B cell (primary cell): ENCODE data around the gene PBXIP1. TPM values are rescaled to one million over a fixed set of nuclear protein-coding genes. Genes with fewer than 3 reads are reported as not detected.

Experiments
- ATAC-seq: fragments of 200-7000 bp; cut with Tn5 transposase; one replicate; pipeline ENCODE4 v1.10.0; 2021; ENCODE audit warnings: low read depth, mild to moderate bottlenecking, moderate number of reproducible peaks, moderate library complexity
- CTCF ChIA-PET: fragments of 350-600 bp; sonication (Branson Sonifier 250); formaldehyde crosslinking; loops from one replicate; lab custom pipeline; 2021; ENCODE audit warnings: antibody characterized with exemption, inconsistent platforms; lab: Charles Lee
- POLR2A ChIA-PET: fragments of 350-600 bp; sonication (Branson Sonifier 250); formaldehyde crosslinking; loops from one replicate; lab custom pipeline; 2021; ENCODE audit warnings: antibody characterized with exemption; lab: Charles Lee
- DNase-seq: peaks from one replicate; pipeline ENCODE4 v3.0.0; 2013
- H2AFZ ChIP-seq: 2 replicates; pipeline ENCODE4 v1.6.1; 2012; ENCODE audit warnings: mild to moderate bottlenecking, low read depth, low read length; ENCODE audit not compliant: insufficient read depth, poor library complexity, severe bottlenecking
- H3K27ac ChIP-seq, 2 donors: 1 replicate in 1 of 2; 2 replicates in 1 of 2; pipeline ENCODE4 v1.5.1; 2012 to 2013; ENCODE audit warnings: low read length in 2 of 2, mild to moderate bottlenecking in 2 of 2, moderate library complexity in 1 of 2
- H3K27me3 ChIP-seq, 4 experiments: fragments of 200-600 bp in 1 of 4; sonication (generic) in 1 of 4; replicated peaks in 1 of 4; 1 replicate in 2 of 4; 2 replicates in 2 of 4; pipeline versions ENCODE4 v1.6.1 to v1.7.0; 2013 to 2016; ENCODE audit warnings: low read length in 3 of 4, mild to moderate bottlenecking in 2 of 4, mixed read lengths in 1 of 4, moderate library complexity in 1 of 4; ENCODE audit not compliant: insufficient read depth in 4 of 4, control insufficient read depth in 3 of 4; ENCODE audit errors: control extremely low read depth in 1 of 4
- H3K36me3 ChIP-seq, 2 experiments: replicated peaks in 1 of 2; 1 replicate in 1 of 2; 2 replicates in 1 of 2; pipeline versions ENCODE4 v1.6.1 to v1.7.1; 2013; ENCODE audit warnings: low read length in 1 of 2; ENCODE audit not compliant: insufficient read depth in 2 of 2, control insufficient read depth in 1 of 2; ENCODE audit errors: control extremely low read depth in 1 of 2, extremely low read depth in 1 of 2
- H3K4me1 ChIP-seq, 2 donors: fragments of 200-600 bp in 1 of 2; sonication (generic) in 1 of 2; 1 replicate in 1 of 2; 2 replicates in 1 of 2; pipeline versions ENCODE4 v1.5.1 to v1.6.1; 2013 to 2017; ENCODE audit warnings: low read length in 2 of 2; ENCODE audit not compliant: control insufficient read depth in 2 of 2, insufficient read depth in 2 of 2
- H3K4me2 ChIP-seq: replicated peaks from 2 replicates; pipeline ENCODE3; 2012; ENCODE audit warnings: mild to moderate bottlenecking, low read depth, low read length; ENCODE audit not compliant: poor library complexity, severe bottlenecking
- H3K4me3 ChIP-seq, 5 experiments: fragments of 200-600 bp in 1 of 5; sonication (generic) in 1 of 5; 1 replicate in 3 of 5; 2 replicates in 2 of 5; pipeline versions ENCODE4 v1.5.1 to v1.7.0; 2011 to 2016; ENCODE audit warnings: low read length in 4 of 5, mild to moderate bottlenecking in 4 of 5, low read depth in 2 of 5, control low read depth in 1 of 5, moderate library complexity in 1 of 5; ENCODE audit not compliant: insufficient read depth in 1 of 5; ENCODE audit errors: control extremely low read depth in 1 of 5, extremely low read depth in 1 of 5
- H3K79me2 ChIP-seq: fragments of 200-600 bp; sonication (generic); one replicate; pipeline ENCODE4 v1.6.0; 2016; ENCODE audit warnings: low read length; ENCODE audit not compliant: control insufficient read depth, insufficient read depth
- H3K9ac ChIP-seq: fragments of 200-600 bp; sonication (generic); 2 replicates; pipeline ENCODE4 v1.6.1; 2017; ENCODE audit warnings: mild to moderate bottlenecking, low read length, moderate library complexity
- H3K9me3 ChIP-seq, 3 donors: one replicate each; pipeline versions ENCODE4 v1.6.1 to v1.7.1; 2013; ENCODE audit warnings: low read length in 2 of 3; ENCODE audit not compliant: control insufficient read depth in 2 of 3, insufficient read depth in 1 of 3; ENCODE audit errors: control extremely low read depth in 1 of 3
- H4K20me1 ChIP-seq: 2 replicates; pipeline ENCODE4 v1.6.0; 2012; ENCODE audit warnings: mild to moderate bottlenecking, low read length; ENCODE audit not compliant: insufficient read depth, control insufficient read depth, poor library complexity, severe bottlenecking
- H3K27ac Mint-ChIP-seq: one replicate; pipeline ENCODE4 v1.8.0; 2021; ENCODE audit warnings: mixed read lengths
- H3K27me3 Mint-ChIP-seq: one replicate; pipeline ENCODE4 v1.8.0; 2021; ENCODE audit warnings: mixed read lengths
- H3K4me1 Mint-ChIP-seq: one replicate; pipeline ENCODE4 v1.8.0; 2021; ENCODE audit warnings: mixed read lengths
- H3K4me3 Mint-ChIP-seq: one replicate; pipeline ENCODE4 v1.8.0; 2021; ENCODE audit warnings: mixed read lengths
- H3K9me3 Mint-ChIP-seq: one replicate; pipeline ENCODE4 v1.8.0; 2022; ENCODE audit warnings: mixed read lengths; ENCODE audit not compliant: insufficient read depth
- EZH2 ChIP-seq: IDR thresholded peaks from 2 replicates; pipeline ENCODE4 v1.6.1; 2012; ENCODE audit warnings: borderline replicate concordance, low read depth, mild to moderate bottlenecking, moderate library complexity, low read length; ENCODE audit not compliant: insufficient read depth, poor library complexity, severe bottlenecking
- WGBS: methylation state at CpG from one replicate; pipeline ENCODE4 v1.1.5; 2013; ENCODE audit warnings: missing lambda C conversion rate; ENCODE audit not compliant: insufficient coverage; 5-methylcytosine and 5-hydroxymethylcytosine counted together
- intact Hi-C: fragments of 100-400 bp; cut with micrococcal nuclease; formaldehyde crosslinking; loops from one replicate; pipeline ENCODE4 v1.10.0; 2022
- polyA plus RNA-seq: library from polyadenylated mRNA; depleted of rRNA; stranded (reverse); fragments of >200 nt; gene quantifications from 2 replicates; pipeline ENCODE4 v1.2.3, GENCODE V29; 2012
- total RNA-seq, 2 donors: library from RNA; stranded (reverse); fragments of 120-200 nt in 1 of 2; gene quantifications; 1 replicate in 1 of 2; 2 replicates in 1 of 2; pipeline versions ENCODE4 v1.2.3 to v1.2.4, GENCODE V29; 2013 to 2022
- TF ChIP-seq, protein P1 (sequence below): fragments of 200-600 bp; IDR thresholded peaks from one replicate; pipeline ENCODE4 v1.8.0; 2022; ENCODE audit warnings: antibody characterized with exemption, mild to moderate bottlenecking

PBXIP1 gene
- total and polyA plus RNA-seq, 2 donors (not counting 1 experiment from before 2014, with no cell fraction given): 77.6 to 212 TPM

DNA sequence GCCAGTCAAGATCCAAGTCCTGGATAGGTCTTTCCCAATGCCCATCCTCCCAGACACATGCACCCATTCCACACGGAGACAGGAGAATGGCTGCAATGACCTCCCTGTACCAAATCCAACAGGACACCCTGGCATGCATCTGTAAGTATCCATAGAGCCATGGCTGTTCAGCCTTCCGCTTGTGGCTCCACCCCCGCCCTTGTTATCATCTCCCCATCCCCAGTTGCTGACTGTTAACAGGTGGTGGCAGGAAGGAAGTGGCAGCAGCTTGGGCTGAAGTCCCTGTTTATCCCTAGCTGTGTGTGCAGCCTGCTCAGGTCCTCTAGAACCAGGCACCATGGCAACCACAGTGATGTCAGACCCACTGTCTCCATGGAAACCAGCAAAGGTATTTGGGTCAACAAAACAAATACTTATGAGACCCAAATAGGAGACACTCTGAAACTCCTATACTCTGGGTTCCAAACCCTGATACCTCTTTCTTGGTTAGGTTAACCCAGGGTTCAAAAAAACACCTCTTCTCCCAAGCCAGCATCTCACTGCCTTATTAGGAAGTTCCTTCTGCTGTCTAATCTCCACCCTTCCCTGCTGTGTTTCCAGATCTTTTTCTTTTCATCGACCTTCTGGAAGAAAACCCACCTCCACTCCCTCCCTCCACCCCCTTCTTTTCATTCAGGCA is 721 bp downstream of the PBXIP1 start:
- peaks cover 52 to 67% of the 10 kb centered on the region in 2 donors for H3K4me1 ChIP-seq
- Mint-ChIP-seq H3K27me3 (no peaks in the 10 kb centered on the region), H3K4me1 (peaks cover 71% of the 10 kb centered on the region), H3K4me3 (peak overlapping the region; percentile 92), H3K9me3 (no peaks in the 10 kb centered on the region), H3K27ac (peak overlapping the region; percentile 96)
- WGBS: 0% methylated on average over 3 of the region's 4 CpGs
- H3K27ac ChIP-seq: peak overlapping the region; percentile 99
- H3K4me2 ChIP-seq: peak overlapping the region; percentile 85
- intact Hi-C loops: loop anchor here (1.0 to 5.0 kb wide), 6 partner anchors 11 to 348 kb away; partner anchors contain the start of genes ADAR, CKS1B and EFNA4
- ChIA-PET CTCF (interaction anchor here (0.6 to 6.1 kb wide), 24 partner anchors 12 to 395 kb away, joined by 3 to 46 read pairs (median 6); partner anchors contain the start of genes ADAM15, EFNA4, FLAD1 and PMVK), POLR2A (interaction anchor here (0.8 to 3.4 kb wide), 9 partner anchors 9 to 108 kb away, joined by 3 to 26 read pairs (median 4); partner anchors contain the start of genes CKS1B, EFNA4, PMVK and SHC1)
- no peaks in the 10 kb centered on the region for H3K9me3 ChIP-seq
- H2AFZ ChIP-seq: peak overlapping the region; percentile 63
- H3K9ac ChIP-seq: peak overlapping the region; percentile 97
- peak overlapping the region; percentile 71 to 97 (median 83) for H3K4me3 ChIP-seq
- TF ChIP-seq, protein P1, sequence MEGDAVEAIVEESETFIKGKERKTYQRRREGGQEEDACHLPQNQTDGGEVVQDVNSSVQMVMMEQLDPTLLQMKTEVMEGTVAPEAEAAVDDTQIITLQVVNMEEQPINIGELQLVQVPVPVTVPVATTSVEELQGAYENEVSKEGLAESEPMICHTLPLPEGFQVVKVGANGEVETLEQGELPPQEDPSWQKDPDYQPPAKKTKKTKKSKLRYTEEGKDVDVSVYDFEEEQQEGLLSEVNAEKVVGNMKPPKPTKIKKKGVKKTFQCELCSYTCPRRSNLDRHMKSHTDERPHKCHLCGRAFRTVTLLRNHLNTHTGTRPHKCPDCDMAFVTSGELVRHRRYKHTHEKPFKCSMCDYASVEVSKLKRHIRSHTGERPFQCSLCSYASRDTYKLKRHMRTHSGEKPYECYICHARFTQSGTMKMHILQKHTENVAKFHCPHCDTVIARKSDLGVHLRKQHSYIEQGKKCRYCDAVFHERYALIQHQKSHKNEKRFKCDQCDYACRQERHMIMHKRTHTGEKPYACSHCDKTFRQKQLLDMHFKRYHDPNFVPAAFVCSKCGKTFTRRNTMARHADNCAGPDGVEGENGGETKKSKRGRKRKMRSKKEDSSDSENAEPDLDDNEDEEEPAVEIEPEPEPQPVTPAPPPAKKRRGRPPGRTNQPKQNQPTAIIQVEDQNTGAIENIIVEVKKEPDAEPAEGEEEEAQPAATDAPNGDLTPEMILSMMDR: no peak
- no peak for TF ChIP-seq EZH2
- H3K36me3 ChIP-seq: peaks cover 2 to 41% of the 10 kb centered on the region in 2 experiments
- peak; percentile 77 for ATAC-seq
- peaks cover 93% of the 10 kb centered on the region for H3K79me2 ChIP-seq
- peak; percentile 94 for DNase-seq
- no peaks in the 10 kb centered on the region for H3K27me3 ChIP-seq
- peaks cover 68% of the 10 kb centered on the region for H4K20me1 ChIP-seq
